ENCODE measurements around the gene NOXRED1. TPM values are rescaled to one million over a fixed set of nuclear protein-coding genes. Genes with fewer than 3 reads are reported as not detected.

Gene NOXRED1
- total RNA-seq, 2 experiments from 2014 or later = 0.46 to 0.66 TPM

- no peak for ATAC-seq
- ChIA-PET POLR2A (no interaction called here), CTCF (interaction anchor here (0.6 to 0.7 kb wide), 5 partner anchors 24 to 1118 kb away, joined by 3 to 4 read pairs (median 3); no protein-coding TSS in a partner anchor)
- intact Hi-C loops (cut with DNase I, micrococcal nuclease) = no loop called here
- Mint-ChIP-seq H3K4me1 (peaks cover 11% of the 10 kb centered on the region), H3K27ac (peak overlapping the region; percentile 6), H3K4me3 (no peak overlapping the region), H3K27me3 (no peaks in the 10 kb centered on the region), H3K9me3 (ENCODE audit: low read depth) (no peaks in the 10 kb centered on the region), H3K36me3 (ENCODE audit: low read depth) (no peaks in the 10 kb centered on the region)
- no peak for DNase-seq
These were observed 16.2 kb downstream of the NOXRED1 start for GRCh38 chr14:77407158-77407557.

- H3K9me3 Mint-ChIP-seq (ENCODE audit: low read depth) = no peaks in the 10 kb centered on the region
- no peaks in the 10 kb centered on the region for H3K27me3 Mint-ChIP-seq
- ChIA-PET POLR2A (no interaction called here), CTCF (interaction anchor here (0.6 kb wide), 3 partner anchors 53 to 1118 kb away, joined by 3 to 4 read pairs (median 3); no protein-coding TSS in a partner anchor)
- ATAC-seq = peak; percentile 30
- intact Hi-C loops (cut with DNase I, micrococcal nuclease) = no loop called here
- no peak overlapping the region for H3K27ac Mint-ChIP-seq
- DNase-seq = no peak
- H3K4me3 Mint-ChIP-seq = no peak overlapping the region
- no peaks in the 10 kb centered on the region for H3K36me3 Mint-ChIP-seq (ENCODE audit: low read depth)
- peaks cover 11% of the 10 kb centered on the region for H3K4me1 Mint-ChIP-seq
These were observed 16.6 kb downstream of the NOXRED1 start for GRCh38 chr14:77406718-77407117.

DNA sequence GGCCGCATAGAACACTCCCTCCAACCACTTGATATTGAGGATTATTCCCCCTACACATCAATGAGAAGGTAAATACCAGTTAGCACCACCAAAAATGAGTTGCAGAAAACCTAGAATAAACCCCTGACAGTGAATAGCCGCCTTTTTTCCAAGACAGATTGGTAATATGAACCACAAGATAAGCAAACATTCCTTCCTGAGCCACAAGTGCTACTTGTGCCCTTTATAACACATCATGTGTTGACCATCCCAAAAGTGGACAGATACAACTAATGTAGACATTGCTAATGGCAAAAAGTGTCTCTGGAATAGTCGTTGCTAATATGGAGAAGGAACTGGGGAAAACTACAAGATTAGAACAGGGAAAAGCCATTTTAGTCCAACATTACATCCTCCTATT lies 17.2 kb downstream of the NOXRED1 start:
- ChIA-PET POLR2A (no interaction called here), CTCF (interaction anchor here (0.6 kb wide), 2 partner anchors 53 to 90 kb away, joined by 3 read pairs; no protein-coding TSS in a partner anchor)
- no peaks in the 10 kb centered on the region for H3K27me3 Mint-ChIP-seq
- no peaks in the 10 kb centered on the region for H3K9me3 Mint-ChIP-seq (ENCODE audit: low read depth)
- no peak overlapping the region for H3K4me3 Mint-ChIP-seq
- ATAC-seq (no peak), DNase-seq (no peak)
- H3K36me3 Mint-ChIP-seq (ENCODE audit: low read depth) = no peaks in the 10 kb centered on the region
- H3K4me1 Mint-ChIP-seq = peaks cover 11% of the 10 kb centered on the region
- no peak overlapping the region for H3K27ac Mint-ChIP-seq
- intact Hi-C loops (cut with DNase I, micrococcal nuclease) = no loop called here

GRCh38 chr14:77403768-77404167 lies 19.6 kb downstream of the NOXRED1 start:
- H3K27ac Mint-ChIP-seq = no peak overlapping the region

GRCh38 chr14:77400216-77400615 lies 23.1 kb downstream of the NOXRED1 start:
- ATAC-seq = no peak
- Mint-ChIP-seq H3K27ac (no peak overlapping the region), H3K4me1 (no peaks in the 10 kb centered on the region), H3K27me3 (no peaks in the 10 kb centered on the region), H3K4me3 (no peak overlapping the region), H3K9me3 (ENCODE audit: low read depth) (no peaks in the 10 kb centered on the region), H3K36me3 (ENCODE audit: low read depth) (no peaks in the 10 kb centered on the region)
- intact Hi-C loops (cut with DNase I, micrococcal nuclease) = no loop called here
- CTCF ChIA-PET = no interaction called here
- POLR2A ChIA-PET = no interaction called here
- no peak for DNase-seq

More at GRCh38 chr14:77403768-77404167, 19.6 kb downstream of the NOXRED1 start:
- Mint-ChIP-seq H3K9me3 (ENCODE audit: low read depth) (no peaks in the 10 kb centered on the region), H3K27me3 (no peaks in the 10 kb centered on the region), H3K4me1 (peaks cover 11% of the 10 kb centered on the region), H3K4me3 (no peak overlapping the region), H3K36me3 (ENCODE audit: low read depth) (no peaks in the 10 kb centered on the region)
- intact Hi-C loops (cut with DNase I, micrococcal nuclease) = no loop called here
- ATAC-seq (no peak), DNase-seq (no peak)
- CTCF ChIA-PET = no interaction called here
- POLR2A ChIA-PET = no interaction called here

GRCh38 chr14:77390188-77390587 lies 33.1 kb downstream of the NOXRED1 start:
- Mint-ChIP-seq H3K27ac (no peak overlapping the region), H3K36me3 (ENCODE audit: low read depth) (no peaks in the 10 kb centered on the region), H3K27me3 (no peaks in the 10 kb centered on the region), H3K9me3 (ENCODE audit: low read depth) (no peaks in the 10 kb centered on the region), H3K4me3 (no peak overlapping the region), H3K4me1 (no peaks in the 10 kb centered on the region)
- DNase-seq = no peak
- no peak for ATAC-seq
- POLR2A ChIA-PET = no interaction called here
- intact Hi-C loops (cut with DNase I, micrococcal nuclease) = no loop called here
- CTCF ChIA-PET = interaction anchor here (1.6 kb wide), 1 partner anchor 75 kb away, joined by 3 read pairs; no protein-coding TSS in a partner anchor

DNA sequence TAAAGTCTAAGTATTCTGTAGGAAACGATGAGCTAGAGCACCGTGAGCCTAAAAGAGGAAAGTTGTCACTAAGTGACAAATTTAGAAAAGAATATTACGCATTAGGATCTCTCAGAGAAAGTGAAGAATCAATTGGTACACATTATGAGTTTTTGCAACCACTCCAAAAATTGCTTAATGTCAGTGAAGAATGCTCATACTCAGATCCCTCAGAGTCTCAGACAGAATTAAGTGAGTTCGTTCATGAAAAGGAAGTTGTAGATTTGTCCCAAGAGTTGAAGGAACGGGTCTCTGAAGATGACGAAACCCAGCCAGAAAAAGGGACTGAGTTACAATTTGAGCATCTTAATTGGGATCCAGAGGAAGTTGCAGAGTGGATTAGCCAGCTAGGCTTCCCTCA lies 44.6 kb downstream of the NOXRED1 start:
- H3K27me3 Mint-ChIP-seq = no peaks in the 10 kb centered on the region
- no peak overlapping the region for H3K4me3 Mint-ChIP-seq
- ChIA-PET POLR2A (interaction anchor here (0.6 kb wide), 1 partner anchor 272 kb away, joined by 3 read pairs; no protein-coding TSS in a partner anchor), CTCF (no interaction called here)
- H3K36me3 Mint-ChIP-seq (ENCODE audit: low read depth) = peaks cover 17% of the 10 kb centered on the region
- H3K4me1 Mint-ChIP-seq = peaks cover 24% of the 10 kb centered on the region
- intact Hi-C loops (cut with DNase I, micrococcal nuclease) = loop anchor here (5.0 to 10.0 kb wide), 2 partner anchors 76 to 354 kb away; partner anchors contain the start of gene IRF2BPL (in 1 of the 2)
- H3K27ac Mint-ChIP-seq = no peak overlapping the region
- peaks cover 3% of the 10 kb centered on the region for H3K9me3 Mint-ChIP-seq (ENCODE audit: low read depth)
- DNase-seq (no peak), ATAC-seq (no peak)

GRCh38 chr14:77377502-77377844 lies 45.9 kb downstream of the NOXRED1 start:
- ChIA-PET POLR2A (interaction anchor here (0.6 to 2.0 kb wide), 5 partner anchors 56 to 422 kb away, joined by 3 to 10 read pairs (median 3); partner anchors contain the start of genes ADCK1, GSTZ1 and POMT2), CTCF (interaction anchor here (0.6 to 2.0 kb wide), 10 partner anchors 24 to 606 kb away, joined by 3 to 7 read pairs (median 4); no protein-coding TSS in a partner anchor)
- Mint-ChIP-seq H3K36me3 (ENCODE audit: low read depth) (peaks cover 26% of the 10 kb centered on the region), H3K27ac (no peak overlapping the region), H3K27me3 (no peaks in the 10 kb centered on the region), H3K4me1 (peaks cover 35% of the 10 kb centered on the region), H3K4me3 (no peak overlapping the region), H3K9me3 (ENCODE audit: low read depth) (peaks cover 4% of the 10 kb centered on the region)
- DNase-seq (no peak), ATAC-seq (no peak)
- intact Hi-C loops (cut with DNase I, micrococcal nuclease) = loop anchor here (1.0 to 10.0 kb wide), 10 partner anchors 56 to 423 kb away; partner anchors contain the start of genes GSTZ1 (in 2 of the 2), VIPAS39 (in 2 of the 2), ADCK1 (in 1 of the 2) and ALKBH1 (in 1 of the 2)

GRCh38 chr14:77376771-77377501 lies 46.4 kb downstream of the NOXRED1 start, which contains the start of the genes SAMD15 and TMED8:
SAMD15 (plus strand) TSS chr14:77377379; CDS start chr14:77377419, 40 bp downstream.
TMED8 (minus strand) TSS chr14:77377094; CDS start chr14:77377053, 41 bp downstream.
- peak within 1 kb of the TSS; percentile 86 for H3K27ac Mint-ChIP-seq
- ChIA-PET CTCF (interaction anchor here (0.6 to 2.0 kb wide), 10 partner anchors 24 to 606 kb away, joined by 3 to 7 read pairs (median 4); no protein-coding TSS in a partner anchor), POLR2A (interaction anchor here (0.6 to 2.0 kb wide), 5 partner anchors 56 to 423 kb away, joined by 3 to 10 read pairs (median 3); partner anchors contain the start of genes ADCK1, GSTZ1 and POMT2)
- ATAC-seq (peak; percentile 95), DNase-seq (peak; percentile 91)
- intact Hi-C loops (cut with DNase I, micrococcal nuclease) = loop anchor here (1.0 to 10.0 kb wide), 10 partner anchors 56 to 423 kb away; partner anchors contain the start of genes GSTZ1 (in 2 of the 2), VIPAS39 (in 2 of the 2), ADCK1 (in 1 of the 2) and ALKBH1 (in 1 of the 2)
- H3K27me3 Mint-ChIP-seq = no peaks in the 10 kb centered on the region
- H3K9me3 Mint-ChIP-seq (ENCODE audit: low read depth) = peaks cover 4% of the 10 kb centered on the region
- H3K36me3 Mint-ChIP-seq (ENCODE audit: low read depth) = peaks cover 27% of the 10 kb centered on the region
- peaks cover 40% of the 10 kb centered on the region for H3K4me1 Mint-ChIP-seq
- no peak within 1 kb of the TSS for H3K4me3 Mint-ChIP-seq

GRCh38 chr14:77375973-77376770 lies 47.2 kb downstream of the NOXRED1 start:
- Mint-ChIP-seq H3K4me1 (peaks cover 45% of the 10 kb centered on the region), H3K4me3 (no peak overlapping the region), H3K27ac (peak overlapping the region; percentile 86), H3K36me3 (ENCODE audit: low read depth) (peaks cover 27% of the 10 kb centered on the region), H3K27me3 (no peaks in the 10 kb centered on the region), H3K9me3 (ENCODE audit: low read depth) (peaks cover 4% of the 10 kb centered on the region)
- ATAC-seq (peak; percentile 34), DNase-seq (peak; percentile 64)
- CTCF ChIA-PET = interaction anchor here (0.6 to 2.0 kb wide), 7 partner anchors 23 to 83 kb away, joined by 3 to 7 read pairs (median 3); no protein-coding TSS in a partner anchor
- intact Hi-C loops (cut with DNase I, micrococcal nuclease) = loop anchor here (2.0 to 10.0 kb wide), 5 partner anchors 73 to 385 kb away; partner anchors contain the start of genes ALKBH1 (in 1 of the 2), IRF2BPL (in 1 of the 2), SLIRP (in 1 of the 2) and SNW1 (in 1 of the 2)
- POLR2A ChIA-PET = interaction anchor here (1.0 to 2.0 kb wide), 4 partner anchors 55 to 423 kb away, joined by 3 to 10 read pairs (median 4); partner anchors contain the start of genes ADCK1, GSTZ1 and POMT2
